Ishikawa (cell line): Measurements from ENCODE around the gene OS9.

Experiments used
- CEBPB ChIP-seq: IDR thresholded peaks from 2 replicates; pipeline ENCODE4 v1.6.1; 2012
- CREB1 ChIP-seq: IDR thresholded peaks from 2 replicates; pipeline ENCODE4 v1.6.1; 2012; ENCODE audit warnings: low read depth
- EP300 ChIP-seq: IDR thresholded peaks from 2 replicates; pipeline ENCODE4 v1.6.1; 2012; ENCODE audit warnings: borderline replicate concordance
- FOXM1 ChIP-seq: IDR thresholded peaks from 2 replicates; pipeline ENCODE4 v1.6.1; 2012; ENCODE audit warnings: low read depth, borderline replicate concordance
- RAD21 ChIP-seq: IDR thresholded peaks from 2 replicates; pipeline ENCODE4 v1.6.1; 2012; ENCODE audit warnings: low read depth
- REST ChIP-seq: IDR thresholded peaks from 2 replicates; pipeline ENCODE4 v1.6.1; 2012; ENCODE audit warnings: low read depth, mild to moderate bottlenecking
- TAF1 ChIP-seq: IDR thresholded peaks from 2 replicates; pipeline ENCODE4 v1.6.1; 2012; ENCODE audit warnings: low read depth, mild to moderate bottlenecking
- TCF12 ChIP-seq: IDR thresholded peaks from 2 replicates; pipeline ENCODE4 v1.6.1; 2012; ENCODE audit warnings: low read depth
- TEAD4 ChIP-seq: IDR thresholded peaks from 2 replicates; pipeline ENCODE4 v1.6.1; 2012
- USF1 ChIP-seq: IDR thresholded peaks from 2 replicates; pipeline ENCODE4 v1.6.1; 2012
- YY1 ChIP-seq: IDR thresholded peaks from 2 replicates; pipeline ENCODE4 v1.6.1; 2012; ENCODE audit warnings: low read depth
- ZBTB7A ChIP-seq: IDR thresholded peaks from 2 replicates; pipeline ENCODE4 v1.6.1; 2012; ENCODE audit warnings: low read depth
- TF ChIP-seq, protein P1 (sequence below): IDR thresholded peaks from 2 replicates; pipeline ENCODE4 v1.6.1; 2012

GRCh38 chr12:57725851-57726150 is 31.9 kb downstream of the OS9 start:
- TF ChIP-seq RAD21 (no peak), USF1 (no peak), YY1 (no peak), CREB1 (no peak), ZBTB7A (no peak; the same call in 1 of the 2 replicates), TCF12 (no peak; the same call in 1 of the 2 replicates), REST (no peak), CEBPB (no peak), EP300 (no peak), TEAD4 (no peak), FOXM1 (no peak), TAF1 (no peak)
- TF ChIP-seq, protein P1, sequence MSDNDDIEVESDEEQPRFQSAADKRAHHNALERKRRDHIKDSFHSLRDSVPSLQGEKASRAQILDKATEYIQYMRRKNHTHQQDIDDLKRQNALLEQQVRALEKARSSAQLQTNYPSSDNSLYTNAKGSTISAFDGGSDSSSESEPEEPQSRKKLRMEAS, result 0 out of 2 replicates have a peak, but pooled peaks have one; percentile 37
